HepG2 (cell line): ENCODE measurements around the gene PML. TPM values are rescaled to one million over a fixed set of nuclear protein-coding genes. Genes with fewer than 3 reads are reported as not detected.

ENCODE experiments used
- ATAC-seq: fragments of 200-7000 bp; cut with Tn5 transposase; 3 replicates; pipeline ENCODE4 v1.9.1; 2020; ENCODE audit warnings: mild to moderate bottlenecking, moderate library complexity
- BruUV-seq: library from RNA; stranded (reverse); fragments of 400-500 nt; replicated peaks from 2 replicates; lab custom pipeline; 2021; lab: Mats Ljungman, UMichigan
- CTCF ChIA-PET: fragments of 300-600 bp; formaldehyde crosslinking; extraction: SDS; loops from one replicate; lab custom pipeline; 2021; ENCODE audit warnings: low total read pairs, inconsistent platforms, low intra/inter-chr PET ratio; lab: Yijun Ruan, JAX
- POLR2A ChIA-PET: fragments of 350-600 bp; sonication (Branson Sonifier 250); formaldehyde crosslinking; loops from one replicate; lab custom pipeline; 2020; ENCODE audit warnings: antibody characterized with exemption, inconsistent platforms; lab: Yijun Ruan, JAX
- DNase-seq: peaks from one replicate; pipeline ENCODE4 v3.0.0-alpha.2; 2015; ENCODE audit warnings: low spot score
- FAIRE-seq: peaks from 3 replicates; lab custom pipeline; 2011; peaks lifted over from hg19 to GRCh38; lab: Jason Lieb, UNC
- H2AFZ ChIP-seq: one replicate; pipeline ENCODE4 v1.6.1; 2011; ENCODE audit warnings: low read length, inconsistent platforms
- H3K27ac ChIP-seq: fragments of 300-600 bp; 3 replicates; pipeline ENCODE4 v1.8.0; 2011; ENCODE audit warnings: mixed run types, mild to moderate bottlenecking, mixed read lengths, low read length, inconsistent platforms; ENCODE audit not compliant: insufficient read depth; ENCODE audit errors: extremely low read length
- H3K27me3 ChIP-seq, 2 experiments: fragments of 200-600 bp in 1 of 2; 2 replicates in 1 of 2; 3 replicates in 1 of 2; pipeline versions ENCODE4 v1.6.0 to v1.8.0; 2011; ENCODE audit warnings: low read length in 2 of 2, mild to moderate bottlenecking in 2 of 2, moderate library complexity in 2 of 2, inconsistent platforms in 1 of 2; ENCODE audit not compliant: insufficient read depth in 2 of 2, control insufficient read depth in 1 of 2
- H3K36me3 ChIP-seq, 2 experiments: fragments of 200-600 bp in 1 of 2; replicated peaks in 1 of 2; 2 replicates in 1 of 2; 3 replicates in 1 of 2; pipeline versions ENCODE4 v1.5.1 to v1.8.0; 2011; ENCODE audit warnings: low read length in 2 of 2, inconsistent platforms in 1 of 2; ENCODE audit not compliant: insufficient read depth in 2 of 2, control insufficient read depth in 1 of 2
- H3K4me1 ChIP-seq: 2 replicates; pipeline ENCODE4 v1.5.1; 2012; ENCODE audit warnings: low read length, inconsistent platforms; ENCODE audit not compliant: insufficient read depth
- H3K4me2 ChIP-seq: 2 replicates; pipeline ENCODE4 v1.6.0; 2011; ENCODE audit warnings: low read depth, low read length, inconsistent platforms
- H3K4me3 ChIP-seq, 3 experiments: fragments of 200-600 bp in 1 of 3; sonication (generic), shearing (Covaris generic) in 1 of 3; replicated peaks in 1 of 3; 2 replicates each; pipeline ENCODE4 v1.5.1; 2011 to 2016; ENCODE audit warnings: low read length in 3 of 3, inconsistent platforms in 2 of 3, low read depth in 2 of 3, mild to moderate bottlenecking in 2 of 3, control low read depth in 1 of 3, mixed read lengths in 1 of 3; ENCODE audit not compliant: insufficient read depth in 1 of 3
- H3K79me2 ChIP-seq: one replicate; pipeline ENCODE4 v1.6.1; 2011; ENCODE audit warnings: low read length, inconsistent platforms; ENCODE audit not compliant: insufficient read depth
- H3K9ac ChIP-seq: 2 replicates; pipeline ENCODE4 v1.6.0; 2011; ENCODE audit warnings: mild to moderate bottlenecking, low read depth, low read length, inconsistent platforms; ENCODE audit not compliant: insufficient read depth
- H3K9me3 ChIP-seq: 2 replicates; pipeline ENCODE4 v1.5.1; 2012; ENCODE audit warnings: mild to moderate bottlenecking, low read length
- H4K20me1 ChIP-seq: 2 replicates; pipeline ENCODE4 v1.6.0; 2011; ENCODE audit warnings: inconsistent platforms, mild to moderate bottlenecking, low read length, moderate library complexity; ENCODE audit not compliant: insufficient read depth
- BCLAF1 ChIP-seq: fragments of 450-650 bp; IDR thresholded peaks from 2 replicates; pipeline ENCODE4 v1.6.1; 2017; ENCODE audit warnings: mild to moderate bottlenecking
- CEBPB ChIP-seq: IDR thresholded peaks from 2 replicates; pipeline ENCODE4 v1.6.1; 2011; ENCODE audit warnings: low read depth, low read length, improper control_type of control experiment, borderline replicate concordance
- FOXJ3 ChIP-seq: sonication (generic); formaldehyde crosslinking; IDR thresholded peaks from 2 replicates; pipeline ENCODE4 v1.4.0; 2020; ENCODE audit warnings: missing genetic modification reagents, mild to moderate bottlenecking, borderline replicate concordance
- HOXD1 ChIP-seq: sonication (generic); formaldehyde crosslinking; IDR thresholded peaks from 2 replicates; pipeline ENCODE4 v1.5.0; 2020; ENCODE audit warnings: missing genetic modification reagents
- IRF2 ChIP-seq: IDR thresholded peaks from 2 replicates; pipeline ENCODE4 v1.6.1; 2018; ENCODE audit warnings: missing genetic modification reagents, missing compliant biosample characterization
- TAF1 ChIP-seq: sonication (generic); formaldehyde crosslinking; IDR thresholded peaks from 2 replicates; pipeline ENCODE4 v1.4.0; 2020; ENCODE audit warnings: missing genetic modification reagents
- ZBTB7A ChIP-seq: sonication (generic); formaldehyde crosslinking; IDR thresholded peaks from 2 replicates; pipeline ENCODE4 v1.8.0; 2022; ENCODE audit warnings: mild to moderate bottlenecking, missing genetic modification reagents
- ZNF274 ChIP-seq: sonication (generic); formaldehyde crosslinking; IDR thresholded peaks from 2 replicates; pipeline ENCODE4 v1.5.1; 2020; ENCODE audit warnings: mild to moderate bottlenecking, missing genetic modification reagents
- ZNF30 ChIP-seq: sonication (generic); formaldehyde crosslinking; IDR thresholded peaks from 2 replicates; pipeline ENCODE4 v1.5.0; 2020; ENCODE audit warnings: mild to moderate bottlenecking, missing genetic modification reagents
- WGBS: methylation state at CpG from one replicate; pipeline ENCODE4 v1.1.6; 2017; ENCODE audit warnings: low lambda C conversion rate; 5-methylcytosine and 5-hydroxymethylcytosine counted together
- in situ Hi-C: cut with HindIII; loops from 2 replicates; pipeline ENCODE4 v1.10.0; 2017; ENCODE audit warnings: low pct_unique_long_range_greater_than_20kb; ENCODE audit not compliant: extremely low pct_ligation_motif_present
- intact Hi-C: fragments of 100-400 bp; cut with micrococcal nuclease; formaldehyde crosslinking; loops from one replicate; pipeline ENCODE4 v1.10.0; 2022; ENCODE audit not compliant: unreplicated experiment
- polyA plus RNA-seq, 8 experiments: library from polyadenylated mRNA; depleted of rRNA in 3 of 8; stranded (reverse) in 7 of 8; unstranded in 1 of 8; fragments of >200 nt; fragmentation: Illumina TruSeq in 4 of 8; extraction: Trizol in 4 of 8; gene quantifications; 2 replicates each; pipeline versions ENCODE4 v1.2.1 to v1.2.3, GENCODE V29; 2011 to 2016; ENCODE audit warnings: low read depth in 4 of 8, missing spikeins in 1 of 8, mixed read lengths in 1 of 8; ENCODE audit not compliant: insufficient read depth in 1 of 8
- total RNA-seq, 5 experiments: library from RNA; depleted of rRNA; stranded (reverse); fragments of >200 nt; fragmentation: Illumina TruSeq; extraction: Trizol; gene quantifications; 2 replicates each; pipeline ENCODE4 v1.2.3, GENCODE V29; 2016; ENCODE audit warnings: low read depth in 1 of 5

The PML gene
- total and polyA plus RNA-seq, 2 of the 13 experiments (the other 11 are each of a cell fraction or from before 2014, with no cell fraction given), result 2.9 to 3.9 TPM

DNA sequence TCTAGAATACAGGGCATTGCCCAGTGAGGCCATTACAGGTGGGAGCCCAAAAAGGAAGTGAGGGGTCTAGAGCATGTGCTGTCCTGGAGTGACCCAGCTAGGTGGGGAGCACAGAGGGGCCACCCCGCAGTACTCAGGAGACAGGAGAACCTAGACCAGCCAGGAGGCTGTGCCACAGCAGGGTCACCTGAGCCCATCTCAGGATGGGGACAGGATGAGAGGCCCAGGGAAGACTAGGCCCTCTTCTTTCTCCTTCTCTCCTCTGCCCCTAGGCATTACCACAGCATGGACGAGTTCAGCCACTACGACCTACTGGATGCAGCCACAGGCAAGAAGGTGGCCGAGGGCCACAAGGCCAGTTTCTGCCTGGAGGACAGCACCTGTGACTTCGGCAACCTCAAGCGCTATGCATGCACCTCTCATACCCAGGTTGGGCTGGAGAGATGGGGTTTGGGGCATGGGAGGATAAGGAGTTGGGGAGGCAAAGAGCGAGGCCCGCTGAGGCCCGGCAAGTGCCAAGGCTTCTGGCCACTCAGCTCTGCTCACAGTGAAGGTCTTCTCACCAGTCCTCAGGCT is 47.6 kb upstream of the PML start:
- Histone ChIP-seq H3K9me3 (no peaks in the 10 kb centered on the region), H3K4me1 (peaks cover 8% of the 10 kb centered on the region), H2AFZ (no peak overlapping the region), H3K27ac (no peak overlapping the region), H3K27me3 (peaks cover 0 to 3% of the 10 kb centered on the region in 2 experiments; a peak in 2 of 5 replicates), H3K79me2 (no peaks in the 10 kb centered on the region), H4K20me1 (no peaks in the 10 kb centered on the region), H3K36me3 (no peaks in the 10 kb centered on the region), H3K9ac (no peak overlapping the region), H3K4me3 (no peak overlapping the region), H3K4me2 (no peak overlapping the region)
- 84% methylated on average over 2 of the region's 9 CpGs for WGBS
- intact Hi-C loops, result no loop called here
- DNase-seq (no peak), FAIRE-seq (no peak), ATAC-seq (no peak)
- in situ Hi-C loops, result no loop called here
- CTCF ChIA-PET, result no interaction called here
- TF ChIP-seq CEBPB, result no peak
- TF ChIP-seq FOXJ3 (CRISPR knock-in tag), result no peak
- no peak for TF ChIP-seq ZBTB7A (CRISPR knock-in tag)
- TF ChIP-seq IRF2 (CRISPR knock-in tag), result no peak
- BruUV-seq, result no TSS peak
- POLR2A ChIA-PET, result no interaction called here

GRCh38 chr15:73947651-73948050 is 46.9 kb upstream of the PML start:
- Histone ChIP-seq H3K4me2 (no peak overlapping the region), H2AFZ (no peak overlapping the region), H3K9ac (no peak overlapping the region), H3K27ac (no peak overlapping the region), H3K36me3 (no peaks in the 10 kb centered on the region), H4K20me1 (no peaks in the 10 kb centered on the region), H3K4me3 (no peak overlapping the region), H3K27me3 (peaks cover 0 to 7% of the 10 kb centered on the region in 2 experiments; a peak in 2 of 5 replicates), H3K9me3 (no peaks in the 10 kb centered on the region)
- FAIRE-seq (no peak), DNase-seq (no peak), ATAC-seq (no peak)
- no TSS peak for BruUV-seq
- CTCF ChIA-PET, result no interaction called here
- POLR2A ChIA-PET, result no interaction called here
- WGBS, result 19% methylated on average over 7 of the region's 9 CpGs
- TF ChIP-seq TAF1 (no peak), HOXD1 (CRISPR knock-in tag) (no peak), ZNF274 (no peak), BCLAF1 (no peak), ZNF30 (no peak)
- TF ChIP-seq, all 625 proteins: peak for 0
- in situ Hi-C loops, result no loop called here
- peaks cover 9% of the 10 kb centered on the region for H3K4me1 ChIP-seq
- H3K79me2 ChIP-seq, result no peaks in the 10 kb centered on the region
- intact Hi-C loops, result no loop called here
